Measurements from ENCODE around the gene RIPK4. TPM values are rescaled to one million over a fixed set of nuclear protein-coding genes. Genes with fewer than 3 reads are reported as not detected.

The RIPK4 gene
- total RNA-seq, 1 donor from 2014 or later, result 1.8 TPM

DNA sequence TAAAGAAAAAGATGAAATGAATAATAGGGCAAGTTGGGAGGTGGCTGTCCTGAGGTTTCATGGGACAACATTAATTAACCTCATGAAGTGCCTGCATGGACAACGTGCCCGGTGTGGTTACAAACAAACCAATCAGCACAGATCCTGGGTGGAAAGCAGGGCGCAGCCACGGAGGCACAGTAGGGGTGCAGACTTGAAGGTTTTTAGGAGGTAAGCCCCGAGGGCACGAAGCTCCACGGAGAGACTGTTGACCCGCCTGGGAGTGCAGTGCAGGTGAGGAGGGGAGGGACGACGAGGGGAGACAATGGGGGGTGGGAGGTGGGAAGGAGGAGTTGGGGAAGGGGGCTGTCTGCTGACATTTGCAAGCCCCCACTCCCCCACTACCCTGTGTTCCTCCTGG lies 2.3 kb upstream of the RIPK4 start:
- DNase-seq (ENCODE audit: low read depth in 2 of 2), result no peak

DNA sequence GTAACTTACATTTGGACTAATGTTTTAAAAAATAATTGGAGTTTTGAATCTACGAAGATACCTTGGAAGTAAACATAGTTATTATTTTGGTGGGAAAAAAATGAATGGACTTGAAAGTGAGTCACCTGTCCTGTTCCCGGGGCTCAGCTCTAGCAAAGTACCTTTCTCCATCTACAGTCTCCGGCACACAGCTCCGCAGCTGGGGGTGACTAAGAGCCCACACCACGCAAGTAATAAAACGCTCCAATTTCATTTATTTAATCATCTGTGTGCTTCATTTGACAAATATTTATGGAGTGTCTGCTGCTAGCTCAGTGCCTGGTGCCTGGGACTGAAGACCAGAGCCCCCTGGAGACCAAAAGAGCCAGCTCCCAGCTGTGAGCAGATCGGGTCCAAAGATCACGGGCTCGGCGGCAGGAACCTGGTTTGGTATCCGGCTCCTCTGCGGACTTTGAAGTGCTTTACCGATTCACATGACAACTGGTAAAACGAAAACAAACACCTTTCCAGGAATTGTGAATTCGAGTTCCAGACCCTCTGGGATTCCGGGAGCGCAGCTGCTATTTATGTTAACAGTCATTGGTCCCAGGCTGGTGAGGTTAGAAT lies 1.7 kb upstream of the RIPK4 start:
- DNase-seq (ENCODE audit: low read depth in 2 of 2), result peak; percentile 67 to 80

GRCh38 chr21:41767606-41768436 lies 969 bp upstream of the RIPK4 start:
- no peak for DNase-seq (ENCODE audit: low read depth in 2 of 2)

DNA sequence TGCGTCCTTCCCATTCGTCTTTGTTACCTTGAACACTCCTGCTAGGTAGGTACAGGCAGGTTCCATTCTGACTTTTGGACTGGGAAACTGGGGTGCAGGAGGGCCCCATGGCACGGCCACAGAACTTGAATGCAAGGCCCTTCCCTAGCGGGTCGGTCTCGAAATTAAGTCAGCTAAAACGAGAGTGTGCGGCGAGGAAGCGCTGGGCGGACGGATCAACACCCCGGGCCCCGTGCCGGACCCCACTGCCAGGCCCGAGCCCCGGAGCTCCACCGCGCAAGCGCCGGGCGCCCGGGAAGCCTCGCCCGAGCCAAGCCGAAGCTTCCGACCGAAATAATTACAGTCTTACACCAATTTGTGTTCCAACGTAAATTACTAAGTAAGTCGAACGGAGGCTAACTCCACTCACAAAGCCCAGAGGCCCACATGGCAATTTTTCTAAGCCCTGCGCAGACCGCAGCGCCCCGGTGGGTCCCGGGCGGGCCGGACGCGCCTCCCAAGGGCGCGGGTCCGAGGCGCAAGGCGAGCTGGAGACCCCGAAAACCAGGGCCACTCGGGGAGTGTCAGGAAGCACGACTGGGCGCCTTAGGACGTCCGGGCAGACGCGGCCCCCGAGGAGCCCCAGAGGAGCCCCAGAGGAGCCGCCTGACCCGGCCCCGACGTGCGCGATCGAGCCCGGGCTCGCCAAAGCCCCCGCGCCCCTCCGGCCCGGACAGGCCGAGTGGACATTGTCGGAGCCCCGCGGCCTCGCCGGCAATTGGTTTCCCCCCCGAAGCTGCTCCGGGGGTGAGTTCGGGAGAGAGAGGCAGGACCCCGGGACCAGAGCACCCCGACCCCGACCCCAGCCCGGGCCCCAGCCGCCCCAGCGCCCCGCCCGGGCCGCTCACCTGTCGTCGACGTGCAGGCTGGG lies 624 bp downstream of the RIPK4 start:
- DNase-seq (ENCODE audit: low read depth in 2 of 2), result no peak

- DNase-seq (ENCODE audit: low read depth in 2 of 2), result no peak
Measured at GRCh38 chr21:41765420-41765821, 1.4 kb downstream of the RIPK4 start.

DNA sequence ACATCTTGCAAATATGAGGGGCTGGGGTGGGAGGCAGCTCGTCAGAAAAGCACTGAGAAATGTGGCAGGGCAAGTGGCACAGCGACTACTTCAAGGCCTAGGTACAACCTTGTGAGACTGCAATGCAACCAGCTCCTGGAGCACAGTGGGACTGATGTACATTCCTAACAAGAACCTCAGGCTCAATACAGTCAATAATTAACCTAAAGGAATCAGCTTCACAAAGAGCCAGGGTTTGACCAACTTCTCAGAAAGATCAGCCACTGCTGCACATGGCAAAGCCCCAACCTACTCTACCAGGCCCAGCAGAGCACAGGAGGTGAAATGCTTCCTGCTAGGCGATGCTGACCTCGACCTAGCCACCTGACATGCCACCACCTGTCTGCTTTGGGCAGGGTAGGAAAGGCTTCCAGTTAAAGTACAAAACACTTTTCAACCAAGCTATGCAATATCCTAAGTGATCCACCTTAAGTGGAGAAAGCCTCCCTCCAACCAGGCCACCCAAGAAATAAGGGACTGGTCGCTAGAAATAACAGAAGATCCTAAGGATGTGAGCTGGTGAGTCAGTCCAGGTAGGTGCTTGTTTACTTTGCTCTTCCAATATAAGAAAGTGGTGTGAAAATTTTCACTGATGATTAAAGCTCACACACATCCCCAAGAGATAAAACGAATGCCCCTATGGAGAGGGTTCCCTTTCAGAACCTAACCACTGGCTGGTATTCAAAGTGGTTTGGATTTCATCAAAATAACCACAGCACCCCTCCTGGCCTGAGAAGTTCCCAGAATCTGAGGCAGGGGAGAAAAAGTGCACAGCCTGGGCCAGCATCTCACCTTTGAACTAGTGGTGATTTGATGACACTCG lies 2.1 kb downstream of the RIPK4 start:
- DNase-seq (ENCODE audit: low read depth in 2 of 2), result no peak

- no peak for DNase-seq (ENCODE audit: low read depth in 2 of 2)
Measured at GRCh38 chr21:41763996-41764395, 2.9 kb downstream of the RIPK4 start.

DNA sequence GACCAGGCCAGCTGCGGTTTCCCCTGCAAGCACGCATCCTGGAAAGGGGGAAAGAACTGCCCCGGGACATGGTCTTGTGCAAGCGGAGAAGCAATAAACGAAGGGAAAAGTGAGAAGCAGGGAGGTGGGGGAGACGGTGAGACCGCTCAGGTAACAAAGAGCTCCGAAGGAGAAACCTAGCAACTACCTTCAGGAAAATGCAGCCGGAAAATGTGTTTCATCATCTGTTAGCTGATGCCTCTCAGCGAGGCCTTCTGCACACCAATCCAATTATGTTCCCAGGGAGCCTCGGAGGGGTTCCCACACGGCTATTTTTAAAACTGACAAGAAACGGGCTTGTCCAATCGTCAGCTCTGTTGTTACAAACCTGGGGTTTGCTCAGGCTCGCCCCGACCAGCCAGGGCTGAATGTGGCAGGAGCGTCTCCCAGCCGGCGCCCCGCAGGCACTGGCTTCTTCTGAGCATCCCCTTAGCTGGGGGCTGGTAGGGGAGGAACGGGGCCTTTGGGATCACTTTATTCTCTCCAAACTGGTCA lies 3.4 kb downstream of the RIPK4 start:
- no peak for DNase-seq (ENCODE audit: low read depth in 2 of 2)

DNA sequence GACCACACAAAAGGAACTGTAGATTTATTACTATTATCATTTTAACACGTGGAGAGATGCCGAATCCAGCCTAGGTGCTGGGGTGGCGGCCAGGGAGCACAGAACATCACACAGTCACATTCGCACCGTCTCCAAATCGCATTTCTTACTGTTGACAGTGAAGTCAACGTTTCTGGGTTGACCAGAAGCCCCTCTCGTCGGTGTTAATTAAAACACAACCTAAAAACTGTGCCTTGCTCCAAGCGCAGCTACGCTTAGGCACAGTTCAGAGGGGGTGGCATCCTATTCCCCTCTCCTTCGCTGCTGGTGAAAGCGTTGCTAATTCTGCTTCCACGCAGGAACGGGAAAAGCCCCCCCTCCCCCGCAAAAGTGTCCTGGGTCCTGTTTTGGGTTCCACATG lies 4.1 kb downstream of the RIPK4 start:
- no peak for DNase-seq (ENCODE audit: low read depth in 2 of 2)

- DNase-seq (ENCODE audit: low read depth in 2 of 2), result no peak
Measured at GRCh38 chr21:41761934-41762635, 4.8 kb downstream of the RIPK4 start.

DNA sequence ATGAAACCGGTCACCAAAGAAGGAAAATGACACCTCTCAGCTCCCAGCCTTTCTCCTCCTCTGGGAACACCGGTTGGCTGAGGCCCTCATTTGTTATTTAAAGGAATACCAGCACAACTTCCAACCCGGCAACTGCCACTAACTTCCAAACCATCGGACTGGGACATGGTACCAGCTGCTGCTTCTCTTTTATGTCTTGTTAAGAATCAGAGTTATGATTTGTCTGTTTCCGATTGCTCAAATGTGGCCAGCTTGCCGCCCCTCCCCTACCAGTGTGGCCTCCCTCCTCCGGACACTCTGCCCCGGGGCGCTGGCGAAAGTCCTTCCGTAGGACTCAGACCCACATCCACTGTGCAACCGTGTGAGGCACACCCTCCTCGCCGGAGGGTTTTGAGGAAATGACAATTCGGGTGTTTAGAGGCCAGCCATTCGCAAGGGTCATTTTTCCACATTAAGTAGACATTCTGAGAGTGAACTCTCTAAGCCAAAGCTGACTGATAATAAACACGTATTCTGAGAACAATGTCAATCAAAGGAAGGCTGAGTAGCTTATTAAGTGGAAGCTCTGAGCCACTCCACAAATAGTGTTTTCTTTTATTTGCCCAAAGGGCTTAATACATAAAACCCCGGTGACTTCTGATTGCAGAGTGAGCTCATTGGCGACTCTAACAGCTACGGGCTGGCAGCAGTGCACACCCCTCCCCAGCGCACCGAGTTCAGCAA lies 5.5 kb downstream of the RIPK4 start:
- DNase-seq (ENCODE audit: low read depth in 2 of 2), result no peak

- no peak for DNase-seq (ENCODE audit: low read depth in 2 of 2)
Measured at GRCh38 chr21:41760411-41760810, 6.4 kb downstream of the RIPK4 start.

- no peak for DNase-seq (ENCODE audit: low read depth in 2 of 2)
Measured at GRCh38 chr21:41759926-41760325, 6.9 kb downstream of the RIPK4 start.

- DNase-seq (ENCODE audit: low read depth in 2 of 2), result no peak
Measured at GRCh38 chr21:41759214-41759840, 7.5 kb downstream of the RIPK4 start.

GRCh38 chr21:41758550-41758949 lies 8.3 kb downstream of the RIPK4 start:
- DNase-seq (ENCODE audit: low read depth in 2 of 2), result no peak

GRCh38 chr21:41755934-41756773 lies 10.7 kb downstream of the RIPK4 start:
- DNase-seq (ENCODE audit: low read depth in 2 of 2), result no peak

- no peak for DNase-seq (ENCODE audit: low read depth in 2 of 2)
Measured at GRCh38 chr21:41755258-41755933, 11.5 kb downstream of the RIPK4 start.

- no peak for DNase-seq (ENCODE audit: low read depth in 2 of 2)
Measured at GRCh38 chr21:41754479-41754891, 12.4 kb downstream of the RIPK4 start.
